Loucy (cell line): ENCODE measurements around the gene SDK2.

Source experiments
- H2AFZ ChIP-seq: fragments of 200-600 bp; sonication (generic); 2 replicates; pipeline ENCODE4 v1.6.0; 2016; ENCODE audit warnings: antibody characterized with exemption, mild to moderate bottlenecking, low read length, moderate library complexity
- H3F3A ChIP-seq: fragments of 200-600 bp; 2 replicates; pipeline ENCODE4 v1.6.0; 2016; ENCODE audit warnings: antibody characterized with exemption, low read depth, mild to moderate bottlenecking
- H3K27me3 ChIP-seq: fragments of 200-600 bp; sonication (generic); 2 replicates; pipeline ENCODE4 v1.6.1; 2014; ENCODE audit warnings: low read length, mild to moderate bottlenecking; ENCODE audit not compliant: insufficient read depth, poor library complexity, severe bottlenecking
- H3K36me3 ChIP-seq: fragments of 200-600 bp; sonication (generic); 2 replicates; pipeline ENCODE4 v1.6.1; 2016; ENCODE audit warnings: low read length; ENCODE audit not compliant: insufficient read depth
- H3K4me1 ChIP-seq: fragments of 200-600 bp; sonication (generic); 2 replicates; pipeline ENCODE4 v1.5.1; 2014; ENCODE audit warnings: low read length, mild to moderate bottlenecking; ENCODE audit not compliant: insufficient read depth, poor library complexity, severe bottlenecking
- H3K4me2 ChIP-seq: fragments of 200-600 bp; sonication (generic); 2 replicates; pipeline ENCODE4 v1.6.0; 2014; ENCODE audit warnings: antibody characterized with exemption, low read length, low read depth, mild to moderate bottlenecking; ENCODE audit not compliant: poor library complexity, severe bottlenecking
- H3K4me3 ChIP-seq: fragments of 200-600 bp; sonication (generic); 2 replicates; pipeline ENCODE4 v1.5.1; 2014; ENCODE audit warnings: low read length, mild to moderate bottlenecking, mixed read lengths; ENCODE audit not compliant: poor library complexity, severe bottlenecking
- H3K79me2 ChIP-seq: fragments of 200-600 bp; sonication (generic); 2 replicates; pipeline ENCODE4 v1.6.1; 2014; ENCODE audit warnings: low read length; ENCODE audit not compliant: insufficient read depth
- H3K9ac ChIP-seq: fragments of 200-600 bp; sonication (generic); 2 replicates; pipeline ENCODE4 v1.6.0; 2014; ENCODE audit warnings: mild to moderate bottlenecking, low read depth, low read length, moderate library complexity; ENCODE audit not compliant: poor library complexity, severe bottlenecking
- H3K9me2 ChIP-seq: fragments of 200-600 bp; sonication (generic); replicated peaks from 2 replicates; pipeline ENCODE4 v1.6.1; 2016; ENCODE audit warnings: low read depth, low read length, mixed read lengths
- H3K9me3 ChIP-seq: fragments of 200-600 bp; sonication (generic); 2 replicates; pipeline ENCODE4 v1.6.1; 2014; ENCODE audit warnings: mild to moderate bottlenecking, antibody characterized with exemption, low read length, low read depth; ENCODE audit not compliant: insufficient read depth
- H4K20me1 ChIP-seq: fragments of 200-600 bp; sonication (generic); 2 replicates; pipeline ENCODE4 v1.6.0; 2014; ENCODE audit warnings: antibody characterized with exemption, low read length, mild to moderate bottlenecking; ENCODE audit not compliant: insufficient read depth, poor library complexity, severe bottlenecking
- CTCF ChIP-seq: fragments of 200-600 bp; sonication (generic); conservative IDR thresholded peaks from 2 replicates; pipeline ENCODE4 v1.5.1; 2014; ENCODE audit warnings: mild to moderate bottlenecking, antibody characterized with exemption, low read length
- EZH2phosphoT487 ChIP-seq: fragments of 200-600 bp; IDR thresholded peaks from 2 replicates; pipeline ENCODE4 v1.6.1; 2018; ENCODE audit warnings: antibody characterized with exemption, mild to moderate bottlenecking, moderate library complexity, borderline replicate concordance

Gene SDK2

DNA sequence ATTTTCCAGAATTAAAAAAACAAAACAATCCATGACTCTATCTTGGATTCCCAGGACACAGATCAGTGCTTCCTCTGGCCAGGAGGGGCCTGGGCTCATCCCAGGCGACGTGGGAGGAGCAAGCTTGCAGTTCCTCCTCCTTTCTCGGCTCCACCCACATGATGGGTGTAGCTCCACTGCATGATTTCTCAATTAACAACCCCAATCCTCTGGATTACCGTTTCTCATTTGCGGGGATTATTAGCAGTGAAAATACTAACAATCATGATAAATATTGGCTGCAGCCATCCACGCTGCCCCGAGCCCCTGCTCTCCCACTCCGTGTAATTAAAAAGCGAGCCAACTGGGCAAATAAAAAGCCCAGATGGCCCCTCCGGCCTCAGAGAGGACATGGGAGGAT, 46.4 kb upstream of the SDK2 start:
- Histone ChIP-seq H3K27me3 (no peaks in the 10 kb centered on the region), H3K4me1 (no peaks in the 10 kb centered on the region), H2AFZ (no peak overlapping the region), H3K9ac (no peak overlapping the region), H3K4me3 (no peak overlapping the region), H3K36me3 (no peaks in the 10 kb centered on the region), H3F3A (no peaks in the 10 kb centered on the region), H3K9me3 (no peaks in the 10 kb centered on the region), H4K20me1 (no peaks in the 10 kb centered on the region), H3K79me2 (no peaks in the 10 kb centered on the region), H3K9me2 (no peaks in the 10 kb centered on the region), H3K4me2 (no peak overlapping the region)
- TF ChIP-seq CTCF (no peak), EZH2phosphoT487 (no peak)

DNA sequence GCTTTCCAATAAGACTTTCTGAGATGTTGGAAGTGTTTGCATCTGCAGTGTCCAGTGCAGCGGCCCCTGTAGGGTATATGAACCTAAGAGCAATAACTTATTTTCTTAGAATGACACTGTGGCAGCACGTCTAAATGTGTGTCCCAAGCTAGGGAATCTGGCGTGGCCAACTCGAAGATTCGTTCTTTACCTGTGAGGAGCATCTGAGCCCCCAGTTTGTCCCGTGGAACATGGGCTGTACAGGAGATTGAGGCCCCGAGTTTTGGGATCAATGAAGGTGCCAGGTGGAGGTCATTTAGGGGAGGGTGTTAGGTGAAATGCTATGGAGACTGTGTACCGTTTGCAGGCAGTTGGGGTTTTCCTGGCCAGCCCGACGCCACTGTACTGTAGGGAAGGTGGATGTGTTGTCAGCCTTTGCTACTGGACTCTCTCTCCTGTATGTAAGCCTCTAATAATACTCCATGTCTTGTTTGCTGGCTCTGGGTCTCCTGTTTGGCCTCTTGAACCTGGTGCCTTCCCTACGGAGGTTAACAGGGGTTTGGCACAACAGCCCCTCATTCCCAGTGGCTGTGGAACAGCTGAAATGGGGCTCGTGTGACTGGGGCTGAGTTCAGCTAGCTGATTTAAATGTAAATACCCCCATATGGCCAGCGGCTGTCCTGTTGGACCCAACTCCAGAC, 45.5 kb upstream of the SDK2 start:
- Histone ChIP-seq H3K27me3 (no peaks in the 10 kb centered on the region), H3K9ac (no peak overlapping the region), H3K36me3 (no peaks in the 10 kb centered on the region), H3F3A (no peaks in the 10 kb centered on the region), H3K4me1 (no peaks in the 10 kb centered on the region), H3K9me3 (no peaks in the 10 kb centered on the region), H4K20me1 (no peaks in the 10 kb centered on the region), H3K79me2 (no peaks in the 10 kb centered on the region), H2AFZ (no peak overlapping the region), H3K9me2 (no peaks in the 10 kb centered on the region), H3K4me2 (no peak overlapping the region), H3K4me3 (no peak overlapping the region)
- TF ChIP-seq CTCF (no peak), EZH2phosphoT487 (no peak)

DNA sequence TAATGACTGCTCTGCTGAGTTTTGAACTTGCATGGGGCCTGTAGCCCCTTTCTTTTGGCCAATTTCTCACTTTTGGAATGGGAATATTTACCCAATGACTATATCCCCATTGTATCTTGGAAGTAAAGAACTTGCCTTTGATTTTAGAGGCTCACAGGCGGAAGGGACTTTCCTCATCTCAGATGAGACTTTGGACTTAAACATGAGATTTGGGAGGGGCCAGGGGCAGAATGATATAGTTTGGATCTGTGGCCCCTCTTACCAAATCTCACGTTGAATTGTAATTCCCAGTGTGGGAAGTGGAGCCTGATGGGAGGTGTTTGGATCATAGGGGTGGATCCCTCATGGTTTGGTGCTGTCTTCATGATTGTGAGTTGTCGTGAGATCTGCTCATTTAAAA, 42.7 kb upstream of the SDK2 start:
- Histone ChIP-seq H3F3A (no peaks in the 10 kb centered on the region), H3K4me1 (no peaks in the 10 kb centered on the region), H2AFZ (no peak overlapping the region), H3K9ac (no peak overlapping the region), H3K79me2 (no peaks in the 10 kb centered on the region), H3K27me3 (no peaks in the 10 kb centered on the region), H3K9me3 (no peaks in the 10 kb centered on the region), H4K20me1 (no peaks in the 10 kb centered on the region), H3K9me2 (no peaks in the 10 kb centered on the region), H3K4me3 (no peak overlapping the region), H3K36me3 (no peaks in the 10 kb centered on the region), H3K4me2 (no peak overlapping the region)
- TF ChIP-seq CTCF: no peak
